ENCODE data around the gene ZNF765. TPM values are rescaled to one million over a fixed set of nuclear protein-coding genes. Genes with fewer than 3 reads are reported as not detected.
A peak's percentile ranks its signal among the peaks of the same experiment; 100 is the strongest.
"Not testable (repeated sequence)": the region's sequence is repeated elsewhere in the genome, so short reads cannot be mapped to it uniquely, and the experiment has no call there.

Gene ZNF765
- total RNA-seq, 2 donors from 2014 or later: 7.5 to 9.6 TPM

GRCh38 chr19:53409505-53410204 is 14.7 kb downstream of the ZNF765 start:
- ATAC-seq: no peak
- Histone ChIP-seq H3K36me3 (replicated peaks in 1 of 2; ENCODE audit: insufficient read depth in 1 of 2, low read depth in 2 of 2) (peaks cover 10 to 27% of the 10 kb centered on the region in 2 donors), H3K9me3 (peaks cover 3 to 64% (median 4%) of the 10 kb centered on the region in 3 donors), H3K4me1 (no peaks in the 10 kb centered on the region), H3K4me3 (no peak overlapping the region), H3K27ac (no peak overlapping the region), H3K27me3 (no peaks in the 10 kb centered on the region)
- no peak for DNase-seq
- intact Hi-C loops (cut with DNase I): no loop called here
- WGBS, 2 donors: 81 to 82% methylated on average over 7 of the region's 7 CpGs
- TF ChIP-seq CTCF (IDR thresholded peaks at IDR 0.05) (no peak), POLR2A (IDR thresholded peaks at IDR 0.05) (no peak)

- H3K27ac ChIP-seq; ATAC-seq; H3K36me3 ChIP-seq (replicated peaks in 1 of 2; ENCODE audit: insufficient read depth in 1 of 2, low read depth in 2 of 2); H3K27me3 ChIP-seq; H3K4me1 ChIP-seq; H3K9me3 ChIP-seq; intact Hi-C loops (cut with DNase I); H3K4me3 ChIP-seq: not testable (repeated sequence)
- 62 to 63% methylated on average over 9 to 11 of the region's 11 CpGs for WGBS, 2 donors
- DNase-seq: peak in 1 of 4 donors; percentile 6
Measured at GRCh38 chr19:53420520-53421315, 25.8 kb downstream of the ZNF765 start.

- intact Hi-C loops (cut with DNase I): no loop called here
- no peaks in the 10 kb centered on the region for H3K36me3 ChIP-seq (replicated peaks in 1 of 2; ENCODE audit: insufficient read depth in 1 of 2, low read depth in 2 of 2)
- no peak overlapping the region for H3K4me3 ChIP-seq
- DNase-seq (no peak), ATAC-seq (no peak)
- H3K4me1 ChIP-seq: no peaks in the 10 kb centered on the region
- TF ChIP-seq POLR2A (IDR thresholded peaks at IDR 0.05) (no peak), CTCF (IDR thresholded peaks at IDR 0.05) (no peak)
- no peaks in the 10 kb centered on the region for H3K9me3 ChIP-seq
- H3K27me3 ChIP-seq: no peaks in the 10 kb centered on the region
- H3K27ac ChIP-seq: no peak overlapping the region
- WGBS, 2 donors: 77% methylated on average over 5 of the region's 5 CpGs
Measured at GRCh38 chr19:53422551-53422950, 27.6 kb downstream of the ZNF765 start.

- H3K36me3 ChIP-seq (replicated peaks in 1 of 2; ENCODE audit: insufficient read depth in 1 of 2, low read depth in 2 of 2); intact Hi-C loops (cut with DNase I); H3K9me3 ChIP-seq; H3K4me1 ChIP-seq; H3K4me3 ChIP-seq; DNase-seq; ATAC-seq; H3K27me3 ChIP-seq; H3K27ac ChIP-seq: not testable (repeated sequence)
- WGBS, 2 donors: 10 to 20% methylated on average over 1 to 2 of the region's 13 CpGs
Measured at GRCh38 chr19:53423074-53423473, 28.1 kb downstream of the ZNF765 start.

GRCh38 chr19:53423680-53424079 is 28.7 kb downstream of the ZNF765 start:
- 47 to 57% methylated on average over 6 to 8 of the region's 8 CpGs for whole genome bisulfite sequencing, 2 donors
- H3K9me3 ChIP-seq; H3K4me1 ChIP-seq; H3K27me3 ChIP-seq; H3K27ac ChIP-seq; H3K4me3 ChIP-seq; H3K36me3 ChIP-seq (replicated peaks in 1 of 2; ENCODE audit: insufficient read depth in 1 of 2, low read depth in 2 of 2); intact Hi-C loops (cut with DNase I): not testable (repeated sequence)
- ATAC-seq: peak; percentile 41
- peak in 2 of 4 donors; percentile 13 to 14 for DNase-seq

- WGBS, 2 donors: 20 to 55% methylated on average over 4 to 9 of the region's 9 CpGs
- intact Hi-C loops (cut with DNase I): no loop called here
- Histone ChIP-seq H3K27ac (no peak overlapping the region), H3K4me1 (no peaks in the 10 kb centered on the region), H3K9me3 (no peaks in the 10 kb centered on the region), H3K4me3 (no peak overlapping the region), H3K36me3 (replicated peaks in 1 of 2; ENCODE audit: insufficient read depth in 1 of 2, low read depth in 2 of 2) (no peaks in the 10 kb centered on the region), H3K27me3 (no peaks in the 10 kb centered on the region)
- TF ChIP-seq CTCF (IDR thresholded peaks at IDR 0.05) (peak; percentile 68 to 79 (median 76)), POLR2A (IDR thresholded peaks at IDR 0.05) (no peak)
- ATAC-seq (peak; percentile 95), DNase-seq (peak; percentile 76 to 85 (median 82))
Measured at GRCh38 chr19:53424968-53425597, 30.1 kb downstream of the ZNF765 start.

Data from body of pancreas (tissue), 4 donors.